Femur (tissue), 1 donor: ENCODE results near the gene UPK3B.
A peak's percentile ranks its signal among the peaks of the same experiment; 100 is the strongest.
"Not testable (repeated sequence)": the region's sequence is repeated elsewhere in the genome, so short reads cannot be mapped to it uniquely, and the experiment has no call there.

Experiments used
- DNase-seq: peaks from one replicate; pipeline ENCODE4 v3.0.0-alpha.2; 2017

The UPK3B gene

DNA sequence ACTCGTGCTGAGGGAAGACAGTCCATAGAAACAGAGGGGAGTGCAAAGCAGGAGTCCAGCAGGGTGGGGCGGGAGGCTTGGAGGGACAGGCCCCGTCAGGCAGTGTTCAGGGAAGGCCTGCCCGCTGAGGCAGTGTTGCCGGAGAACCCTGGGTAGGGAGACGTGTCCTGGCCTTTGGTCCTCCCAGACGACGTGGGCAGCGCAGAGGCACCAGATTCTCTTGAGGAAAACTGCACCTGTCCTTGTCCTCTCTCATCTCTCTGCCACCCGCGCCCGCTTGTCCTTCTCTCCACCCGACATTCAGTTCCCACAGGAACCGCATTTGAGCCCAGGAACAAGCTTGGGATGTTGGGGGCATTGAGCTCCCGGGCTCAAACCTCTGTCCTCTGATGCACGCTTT, 14.6 kb upstream of the UPK3B start:
- not testable (repeated sequence) for DNase-seq

DNA sequence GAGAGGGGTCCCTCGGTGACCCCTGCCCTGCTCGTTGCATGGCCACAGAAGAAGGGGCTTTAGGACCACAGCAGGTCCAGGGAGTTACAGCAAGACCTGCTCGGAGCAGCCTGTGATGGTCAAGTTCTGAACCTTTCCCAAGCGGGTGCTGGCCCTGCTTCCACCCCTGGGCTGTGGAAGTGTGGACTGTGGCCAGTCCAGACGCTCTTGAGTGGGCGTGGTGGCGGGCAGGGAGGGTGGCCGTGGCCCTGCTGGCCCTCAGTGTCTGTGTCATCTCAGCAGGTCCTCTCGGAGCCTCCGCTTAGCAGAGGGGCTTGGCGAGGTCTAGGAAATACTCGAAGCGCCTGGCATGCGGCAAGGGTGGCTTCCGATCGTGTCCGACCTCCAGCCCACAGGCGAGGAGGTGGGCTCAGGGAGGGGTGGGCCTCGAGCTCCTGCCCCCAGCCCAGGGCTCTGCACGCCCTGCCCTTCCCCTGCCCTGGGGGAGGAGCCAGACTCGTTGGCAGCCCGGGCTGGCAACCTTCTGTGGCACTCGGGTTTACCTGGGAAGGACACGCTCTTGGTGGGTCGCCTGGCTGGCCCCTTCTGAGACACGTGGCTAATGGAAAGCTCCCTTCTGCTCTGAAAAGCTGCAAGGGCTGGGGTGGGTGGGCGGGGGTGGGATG, 12.3 kb upstream of the UPK3B start:
- DNase-seq: not testable (repeated sequence)

DNA sequence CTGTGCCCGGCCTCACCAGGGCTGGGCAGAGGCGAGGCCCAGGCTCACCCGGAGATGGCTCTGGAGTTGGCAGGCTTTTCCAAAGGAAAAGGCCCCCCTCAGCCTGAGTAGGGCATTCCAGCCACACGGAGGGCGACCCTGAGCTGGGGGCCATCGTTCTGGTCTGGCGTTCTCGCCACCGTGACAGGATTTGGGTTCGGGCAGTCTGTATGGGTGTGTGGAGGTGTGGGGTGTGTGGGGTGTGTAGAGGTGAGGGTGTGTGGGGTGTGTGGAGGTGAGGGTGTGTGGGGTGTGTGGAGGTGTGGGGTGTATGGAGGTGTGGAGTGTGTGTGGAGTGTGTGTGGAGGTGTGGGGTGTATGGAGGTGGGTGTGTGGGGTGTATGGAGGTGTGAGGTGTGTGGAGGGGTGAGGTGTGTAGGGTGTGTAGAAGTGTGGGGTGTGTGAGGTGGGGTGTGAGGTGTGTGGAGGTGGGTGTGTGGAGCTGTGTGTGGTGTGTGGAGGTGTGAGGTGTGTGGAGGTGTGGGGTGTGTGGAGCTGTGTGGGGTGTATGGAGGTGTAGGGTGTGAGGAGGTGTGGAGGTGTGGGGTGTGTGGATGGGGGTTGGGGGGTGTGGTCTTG, 11.7 kb upstream of the UPK3B start:
- not testable (repeated sequence) for DNase-seq

DNA sequence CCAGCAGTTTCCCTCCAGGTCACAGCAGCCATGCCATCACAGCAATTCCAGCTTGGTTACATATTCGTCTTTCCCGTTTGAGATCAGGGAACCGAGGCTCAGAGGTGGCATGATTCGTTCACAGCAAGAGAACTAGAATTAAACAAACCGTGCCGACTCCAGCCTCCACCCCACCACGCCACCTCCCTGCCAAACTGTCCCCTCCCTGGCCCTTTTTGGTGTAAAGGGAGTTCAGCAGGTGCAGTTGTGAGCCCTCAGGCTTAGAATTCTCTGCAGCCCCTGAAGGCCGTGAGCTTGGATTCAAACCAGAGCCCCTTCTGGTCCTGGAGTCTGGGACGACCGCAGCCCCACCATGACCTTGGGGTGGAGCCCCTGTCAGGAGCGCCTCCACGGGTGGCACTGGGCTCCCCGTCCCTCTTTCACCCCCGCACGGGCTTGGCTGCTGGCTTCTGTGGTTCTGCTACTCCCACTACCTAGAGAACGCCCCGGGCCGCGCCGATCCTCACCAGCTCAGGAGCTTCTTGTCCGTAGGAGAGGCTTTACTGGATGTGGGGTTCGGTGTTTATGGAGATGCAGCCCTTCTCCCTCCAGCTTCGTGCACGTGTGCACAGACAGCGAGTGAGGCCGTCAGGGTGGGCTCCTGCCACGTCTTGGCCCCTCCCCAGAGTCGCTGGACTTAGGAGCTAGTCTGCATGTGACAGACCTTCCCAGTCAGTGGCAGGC, 11.0 kb upstream of the UPK3B start:
- not testable (repeated sequence) for DNase-seq

DNA sequence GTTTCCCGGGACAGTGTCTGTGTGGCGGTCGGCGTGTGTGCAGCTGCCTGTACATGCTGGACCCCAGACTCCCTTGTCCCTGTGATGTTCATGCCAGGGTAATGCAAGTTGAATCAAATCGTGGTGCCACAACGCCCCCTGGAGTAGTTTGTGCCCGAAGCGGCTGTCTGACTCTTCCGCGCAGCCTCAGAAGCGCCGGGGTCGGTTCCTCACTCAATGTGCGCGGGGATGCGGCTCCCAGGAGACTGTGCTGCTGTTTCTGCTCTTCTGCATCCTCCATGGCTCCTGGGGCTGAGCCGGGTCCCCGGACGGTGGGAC, 10.5 kb upstream of the UPK3B start:
- not testable (repeated sequence) for DNase-seq

DNA sequence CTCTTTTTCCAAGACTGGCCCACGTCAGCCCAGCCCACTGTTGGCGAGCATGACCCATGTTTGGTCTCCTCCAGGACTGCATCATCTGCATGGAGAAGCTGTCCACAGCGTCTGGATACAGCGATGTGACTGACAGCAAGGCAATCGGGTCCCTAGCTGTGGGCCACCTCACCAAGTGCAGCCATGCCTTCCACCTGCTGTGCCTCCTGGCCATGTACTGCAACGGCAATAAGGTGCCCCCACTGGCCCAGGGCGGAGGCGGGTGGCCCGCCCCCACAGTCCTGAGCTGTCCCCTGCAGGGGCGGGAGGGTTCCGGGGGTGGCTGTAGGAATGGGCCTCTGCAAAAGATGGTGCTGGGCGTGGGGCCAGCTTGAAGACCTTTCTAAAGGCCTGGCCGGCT, 8.1 kb upstream of the UPK3B start:
- DNase-seq: peak; percentile 16

DNA sequence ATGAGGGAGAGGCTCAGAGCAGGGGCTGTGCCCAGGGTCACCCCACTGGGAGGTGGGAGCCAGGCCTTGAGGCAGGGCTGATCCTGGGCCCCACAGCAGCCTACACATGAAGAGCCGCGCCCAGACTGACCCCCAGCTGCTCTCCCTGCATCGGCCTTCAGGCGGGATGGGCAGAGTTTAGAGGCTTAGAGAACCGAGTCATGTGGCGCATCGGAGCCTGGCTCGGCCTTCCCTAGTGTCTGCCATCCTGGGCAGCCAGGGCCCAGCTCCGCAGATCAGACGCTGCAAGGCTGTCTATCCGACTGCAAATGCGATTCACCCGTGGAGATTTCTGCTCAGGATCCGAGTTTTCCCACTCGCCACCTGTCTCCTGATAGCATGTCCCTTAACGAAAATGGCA, 7.5 kb upstream of the UPK3B start:
- DNase-seq: not testable (repeated sequence)

DNA sequence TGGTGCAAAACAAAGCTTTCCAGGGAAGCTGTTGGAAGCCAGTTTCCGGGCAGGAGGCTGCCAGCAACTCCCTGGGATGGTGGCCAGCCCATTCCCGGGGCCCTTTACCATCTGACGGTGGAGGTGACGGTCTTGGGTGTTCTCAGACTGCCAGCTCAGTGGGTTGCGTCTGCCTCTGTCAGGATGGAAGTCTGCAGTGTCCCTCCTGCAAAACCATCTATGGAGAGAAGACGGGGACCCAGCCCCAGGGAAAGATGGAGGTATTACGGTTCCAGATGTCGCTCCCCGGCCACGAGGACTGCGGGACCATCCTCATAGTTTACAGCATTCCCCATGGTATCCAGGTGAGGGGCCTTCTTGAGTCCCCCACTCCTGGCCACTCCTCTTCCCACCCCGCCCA, 7.1 kb upstream of the UPK3B start:
- peak; percentile 14 for DNase-seq

DNA sequence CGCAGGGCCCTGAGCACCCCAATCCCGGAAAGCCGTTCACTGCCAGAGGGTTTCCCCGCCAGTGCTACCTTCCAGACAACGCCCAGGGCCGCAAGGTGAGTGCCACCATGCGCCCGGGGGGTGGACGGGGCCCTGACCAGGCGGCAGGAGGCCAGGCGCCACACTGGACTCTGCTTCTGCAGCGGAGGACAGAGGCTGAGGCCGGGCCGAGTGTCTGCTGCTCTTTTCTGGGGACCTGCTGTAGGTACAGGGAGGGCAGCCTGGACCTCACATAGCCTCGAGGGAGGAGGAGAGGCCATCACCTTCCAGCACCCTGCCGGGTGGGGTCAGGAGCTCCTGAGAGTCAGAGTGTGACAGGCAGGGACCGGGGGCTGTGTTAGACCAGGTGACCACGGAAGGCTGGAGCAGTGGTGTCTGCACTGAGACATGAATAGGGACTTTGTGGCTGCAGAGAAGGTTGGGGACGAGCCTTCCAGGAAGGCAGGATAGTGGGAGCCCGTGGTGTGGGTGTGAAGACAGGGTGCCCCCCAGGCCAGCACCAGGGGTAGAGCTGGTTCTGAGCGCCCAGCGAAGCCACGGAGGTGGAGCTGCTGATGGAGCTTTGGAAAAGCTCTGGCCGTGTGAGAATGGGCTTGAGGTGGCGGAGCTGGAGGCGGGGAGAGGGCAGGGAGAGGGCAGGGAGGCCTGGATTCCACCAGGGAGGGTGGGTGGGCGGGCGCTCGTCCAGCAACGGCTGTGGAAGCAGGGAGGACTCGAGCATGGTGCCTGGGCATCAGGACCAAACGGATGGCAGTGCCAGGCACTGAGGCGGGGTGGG, 5.8 kb upstream of the UPK3B start:
- DNase-seq: not testable (repeated sequence)

DNA sequence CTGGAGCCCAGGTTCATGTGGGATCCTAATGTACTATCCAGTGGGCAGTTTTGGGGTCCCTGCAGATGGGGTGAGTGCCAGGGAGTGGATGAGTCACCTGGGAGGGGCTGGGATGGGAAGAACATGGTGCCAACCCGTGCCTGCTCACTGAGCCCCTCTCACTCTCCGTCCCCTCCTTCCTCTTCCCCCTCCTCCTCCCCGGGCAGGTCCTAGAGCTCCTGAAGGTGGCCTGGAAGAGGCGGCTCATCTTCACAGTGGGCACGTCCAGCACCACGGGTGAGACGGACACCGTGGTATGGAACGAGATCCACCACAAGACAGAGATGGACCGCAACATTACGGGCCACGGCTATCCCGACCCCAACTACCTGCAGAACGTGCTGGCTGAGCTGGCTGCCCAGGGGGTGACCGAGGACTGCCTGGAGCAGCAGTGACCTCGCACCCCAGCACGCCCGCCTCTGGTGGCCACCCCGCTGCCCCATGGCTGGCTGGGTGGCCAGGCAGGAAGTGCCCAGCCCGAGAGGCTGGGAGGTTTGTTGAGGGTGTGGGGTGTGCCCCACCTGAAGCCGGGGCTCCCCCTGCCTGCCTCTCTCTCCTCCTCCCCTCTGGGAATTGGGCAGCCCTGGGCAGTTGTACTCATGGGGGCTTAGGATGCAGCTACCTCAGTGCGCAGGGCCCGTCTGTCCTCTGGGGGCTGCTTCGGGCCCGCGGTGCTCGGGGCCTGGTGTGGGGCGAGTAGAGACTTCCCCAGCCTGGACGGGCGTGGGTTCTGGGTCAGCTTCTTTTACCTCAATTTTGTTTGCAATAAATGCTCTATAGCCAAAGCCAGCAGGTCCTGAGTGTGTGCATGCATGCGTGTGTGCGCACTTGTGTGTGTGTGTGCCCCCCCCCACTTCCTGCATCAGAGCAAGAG, 4.9 kb upstream of the UPK3B start:
- peak; percentile 23 for DNase-seq

DNA sequence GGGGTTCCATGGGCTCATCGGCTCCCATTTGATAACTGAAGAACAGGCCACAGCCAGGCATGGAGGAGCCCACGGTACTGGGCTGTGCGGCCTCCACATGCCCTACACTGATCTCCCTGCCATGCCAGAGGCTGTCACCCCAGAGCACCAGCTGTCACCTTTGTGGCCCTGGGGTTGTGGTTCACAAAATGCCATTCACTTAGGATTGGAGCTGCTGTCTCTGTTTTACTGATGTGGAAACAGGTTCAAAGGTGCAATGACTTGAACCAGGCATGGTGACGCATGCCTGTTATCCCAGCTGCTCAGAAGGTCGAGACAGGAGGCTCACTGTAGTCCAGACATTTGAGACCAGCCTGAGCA, 4.3 kb upstream of the UPK3B start:
- DNase-seq: no peak

DNA sequence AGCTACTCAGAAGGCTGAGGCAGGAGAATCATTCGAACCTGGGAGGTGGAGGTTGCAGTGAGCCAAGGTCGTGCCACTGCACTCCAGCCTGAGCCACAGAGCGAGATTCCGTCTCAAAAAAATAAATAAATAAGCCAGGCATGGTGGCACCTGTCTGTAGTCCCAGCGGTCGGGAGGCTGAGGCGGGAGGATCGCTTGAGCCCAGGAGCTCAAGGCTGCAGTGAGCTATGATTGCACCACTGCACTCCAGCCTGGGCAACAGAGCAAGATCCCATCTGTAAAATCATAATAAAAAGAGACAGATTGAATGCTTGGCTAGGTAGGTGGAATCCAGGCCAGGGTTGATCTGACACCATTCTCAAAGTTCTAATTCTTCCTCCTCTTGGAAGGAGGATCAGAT, 3.7 kb upstream of the UPK3B start:
- not testable (repeated sequence) for DNase-seq

DNA sequence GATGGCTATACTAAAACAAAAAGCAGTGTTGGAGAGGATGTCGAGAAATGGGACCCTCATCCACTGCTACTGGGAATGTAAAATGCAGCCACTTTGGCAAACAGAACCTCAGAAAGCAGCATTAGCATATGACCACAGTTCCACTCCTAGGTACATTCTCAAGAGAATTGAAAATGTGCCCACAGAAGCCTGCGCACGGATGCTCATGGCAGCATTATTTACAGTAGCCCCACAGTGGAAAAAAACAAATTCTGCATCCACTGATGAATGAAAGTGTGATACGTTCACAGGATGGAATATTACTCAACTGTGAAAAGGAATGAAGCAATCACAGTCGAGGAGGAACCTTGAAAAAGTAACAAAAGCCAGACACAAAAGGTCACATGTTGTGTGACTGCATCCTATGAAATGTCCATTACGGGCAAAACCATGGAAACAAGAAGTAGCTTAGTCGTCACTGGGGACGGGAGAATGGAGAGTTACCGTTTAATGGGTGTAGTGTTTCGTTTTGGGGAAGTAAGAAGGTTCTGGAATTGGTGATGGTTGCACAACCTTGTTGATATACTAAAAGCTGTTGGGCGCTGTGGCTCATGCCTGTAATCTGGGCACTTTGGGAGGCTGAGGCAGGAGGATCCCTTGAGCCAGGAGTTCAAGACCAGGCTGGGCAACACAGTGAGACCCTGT, 2.5 kb upstream of the UPK3B start:
- DNase-seq: peak; percentile 18

DNA sequence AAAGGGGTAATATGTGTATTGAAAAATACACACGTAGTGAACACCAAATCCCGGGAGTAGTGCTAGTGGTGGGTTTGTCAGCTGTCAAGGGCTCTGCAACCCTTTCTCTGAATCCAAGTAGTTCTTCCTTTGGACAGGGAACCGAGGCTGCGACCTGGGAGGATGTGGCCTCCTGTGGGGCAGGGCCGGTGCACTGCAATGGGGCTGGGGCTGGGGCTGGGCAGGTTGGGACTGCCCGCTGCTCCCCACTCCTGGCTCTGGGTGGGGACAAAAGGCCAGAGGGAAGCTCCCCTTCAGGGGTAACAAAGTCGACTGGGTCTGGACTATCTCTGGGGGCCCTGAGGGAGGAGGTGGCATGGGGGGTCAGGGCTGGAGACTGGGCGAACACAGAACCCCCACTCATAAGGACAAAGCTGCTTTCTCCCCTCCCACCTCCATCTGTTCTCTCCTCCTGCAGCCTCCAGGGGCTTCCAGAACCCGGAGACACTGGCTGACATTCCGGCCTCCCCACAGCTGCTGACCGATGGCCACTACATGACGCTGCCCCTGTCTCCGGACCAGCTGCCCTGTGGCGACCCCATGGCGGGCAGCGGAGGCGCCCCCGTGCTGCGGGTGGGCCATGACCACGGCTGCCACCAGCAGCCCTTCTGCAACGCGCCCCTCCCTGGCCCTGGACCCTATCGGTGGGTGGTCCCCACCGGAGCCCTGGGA, 1.0 kb downstream of the UPK3B start:
- DNase-seq: peak; percentile 6

DNA sequence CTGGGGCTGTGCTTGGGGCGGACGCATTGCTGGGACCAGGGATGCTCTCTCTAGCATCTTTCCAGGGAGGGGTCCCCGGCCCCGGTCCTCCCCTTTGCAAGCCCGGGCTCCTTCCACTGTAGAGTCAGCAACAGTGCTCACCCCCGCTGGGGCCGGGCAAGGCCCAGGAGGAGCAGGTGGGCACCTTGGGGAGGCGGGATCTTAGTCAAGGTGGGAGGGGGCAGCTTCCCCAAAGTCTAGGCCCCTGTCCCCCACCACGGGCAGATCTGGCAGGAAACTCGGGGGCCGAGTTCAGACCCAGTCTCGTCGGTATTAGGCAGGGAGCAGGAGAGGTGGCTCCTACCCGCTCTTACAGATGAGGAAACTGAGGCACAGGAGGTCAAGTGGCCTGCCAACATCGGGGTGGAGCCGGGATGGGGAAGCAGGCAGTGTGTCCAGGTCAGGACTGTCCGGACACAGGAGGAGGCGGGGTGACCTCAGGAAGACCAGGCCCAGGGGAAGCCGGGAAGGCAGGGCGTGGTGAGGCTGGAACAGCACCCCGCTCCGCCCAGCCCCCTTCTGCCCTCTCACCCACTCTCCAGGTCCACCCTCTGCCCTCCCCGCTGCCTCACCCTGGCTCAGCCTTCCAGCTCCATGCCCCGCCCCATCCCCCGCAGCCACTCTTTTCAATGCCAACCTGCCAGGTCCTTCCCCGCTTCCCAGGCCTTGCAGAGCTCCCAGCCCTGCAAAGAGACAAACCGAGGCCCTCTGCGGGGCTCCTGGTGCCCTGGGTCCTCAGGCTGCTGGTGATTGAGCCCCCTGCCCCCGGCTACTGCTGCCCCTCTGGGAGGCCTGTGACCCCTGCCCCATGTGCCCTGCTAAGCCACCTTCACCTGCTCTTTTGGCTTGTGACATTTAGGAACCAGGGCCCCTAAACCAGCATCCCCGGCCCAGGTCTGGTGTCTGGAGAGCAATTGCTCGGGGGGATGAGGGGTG, 1.8 kb downstream of the UPK3B start:
- DNase-seq: peak; percentile 3

DNA sequence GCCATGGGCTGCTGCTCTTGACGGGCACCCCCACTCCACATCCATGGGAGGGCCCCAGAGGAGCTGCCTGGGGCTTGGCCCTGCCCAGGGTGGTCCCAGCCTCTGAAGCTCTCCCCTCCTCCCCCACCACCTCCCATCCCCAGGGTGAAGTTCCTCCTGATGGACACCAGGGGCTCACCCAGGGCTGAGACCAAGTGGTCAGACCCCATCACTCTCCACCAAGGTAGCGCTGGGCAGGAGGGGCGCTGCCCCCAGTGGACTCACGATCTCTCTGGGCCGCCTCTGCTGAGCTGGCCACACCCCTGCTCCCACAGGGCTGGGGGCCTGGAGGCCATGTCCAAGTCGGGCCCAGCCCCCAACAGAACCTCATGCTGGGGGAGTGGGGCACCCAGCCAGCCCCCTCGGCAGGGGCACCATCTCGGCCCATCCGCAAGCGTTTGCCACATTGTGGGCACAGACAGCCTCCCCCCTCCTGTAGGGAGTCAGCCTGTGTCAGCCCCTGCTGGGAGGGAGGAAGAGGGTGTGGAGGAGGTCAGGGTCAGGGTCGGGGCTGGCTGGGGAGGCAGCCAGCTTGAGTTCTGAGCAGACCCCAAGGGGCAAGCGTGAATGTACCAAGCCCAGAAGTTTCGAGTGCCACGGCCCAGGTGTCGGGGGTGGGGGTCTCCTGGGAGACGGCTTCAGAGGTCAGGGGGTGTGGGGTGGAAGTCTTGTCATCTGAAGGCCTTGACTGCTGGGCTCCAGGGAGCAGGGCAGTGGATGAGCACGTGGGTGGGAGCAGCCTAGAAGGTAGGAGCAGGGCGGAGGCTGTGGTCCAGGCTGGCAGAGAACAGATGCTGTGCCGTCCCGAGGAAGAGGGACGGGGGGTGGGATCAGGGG, 2.8 kb downstream of the UPK3B start:
- DNase-seq: peak; percentile 26

DNA sequence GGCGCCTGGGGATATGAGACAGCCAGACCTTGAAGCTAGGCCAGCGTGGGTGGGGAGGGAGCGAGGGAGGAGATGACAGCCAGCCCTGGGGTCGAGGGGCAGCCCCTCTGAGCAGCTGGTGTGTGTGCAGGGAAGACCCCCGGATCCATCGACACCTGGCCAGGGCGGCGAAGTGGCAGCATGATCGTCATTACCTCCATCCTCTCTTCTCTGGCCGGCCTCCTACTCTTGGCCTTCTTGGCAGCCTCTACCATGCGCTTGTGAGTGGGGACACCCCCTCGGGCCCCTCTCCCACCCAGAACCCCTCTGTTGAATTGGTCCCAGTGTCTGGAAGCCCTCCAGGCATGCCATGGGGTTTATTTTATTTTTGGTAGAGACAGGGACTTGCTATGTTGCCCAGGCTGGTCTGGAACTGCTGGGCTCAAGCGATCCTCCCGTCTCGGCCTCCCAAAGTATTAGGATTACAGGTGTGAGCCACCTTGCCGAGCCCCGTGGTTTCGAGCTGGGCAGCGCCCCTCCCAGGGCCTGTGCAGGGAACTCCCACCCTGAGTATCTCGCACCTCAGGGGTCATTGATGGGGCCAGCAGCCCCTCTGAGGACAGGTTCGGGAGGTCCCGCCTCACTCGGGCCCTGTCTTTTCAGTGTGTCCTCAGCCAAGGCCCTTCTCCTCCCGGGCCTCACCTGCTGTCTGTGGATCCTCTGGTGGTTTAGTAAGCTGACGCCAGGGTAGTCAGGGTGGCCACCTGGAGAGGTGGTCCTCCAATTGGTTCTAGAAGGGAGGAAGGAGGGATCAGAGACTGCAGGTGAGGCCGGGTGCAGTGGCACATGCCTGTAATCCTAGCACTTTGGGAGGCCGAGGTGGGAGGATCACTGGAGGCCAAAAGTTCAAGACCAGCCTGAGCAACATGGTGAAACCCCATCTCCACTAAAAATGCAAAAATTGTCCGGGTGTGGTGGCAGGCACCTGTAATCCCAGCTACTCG, 3.8 kb downstream of the UPK3B start:
- peak; percentile 10 for DNase-seq
